ENCODE data around the gene RPL36A.

The RPL36A gene

DNA sequence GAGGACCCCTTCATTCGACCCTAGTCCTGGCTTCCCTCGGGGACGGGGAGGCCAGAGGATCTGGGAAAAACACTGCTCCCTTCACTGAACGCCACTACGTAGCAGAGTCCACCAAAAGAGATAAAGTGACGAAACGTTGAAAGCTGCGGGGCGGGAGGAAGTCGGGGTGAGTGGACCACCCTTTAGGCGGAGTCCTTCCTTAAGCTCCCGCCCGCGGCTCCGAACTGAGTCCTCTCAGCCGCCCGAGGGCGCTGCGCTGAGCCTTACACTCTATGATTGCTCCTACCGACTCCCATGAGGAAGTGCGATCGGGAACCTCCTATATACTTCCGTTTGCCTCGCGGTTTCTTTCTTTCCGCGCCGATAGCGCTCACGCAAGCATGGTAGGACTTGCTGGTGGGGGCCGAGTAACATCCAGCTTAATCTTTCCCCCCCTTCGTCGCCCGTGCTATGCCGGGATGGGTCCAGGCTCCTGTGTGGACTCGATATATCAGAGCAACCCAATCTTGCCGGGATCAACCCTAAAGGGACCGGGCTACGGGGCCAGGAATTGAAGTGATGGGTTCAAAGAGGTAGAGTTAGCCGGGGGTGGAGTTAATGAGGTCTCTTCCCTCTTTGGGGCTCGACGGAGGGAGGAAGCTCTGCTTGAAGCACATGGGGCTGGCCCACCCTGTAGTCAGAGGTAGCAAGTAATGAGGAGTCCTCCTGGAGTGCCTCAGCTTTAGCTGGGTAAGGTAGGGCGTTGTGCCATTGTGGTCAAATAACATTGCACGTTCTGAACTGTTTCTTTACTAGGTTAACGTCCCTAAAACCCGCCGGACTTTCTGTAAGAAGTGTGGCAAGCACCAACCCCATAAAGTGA is at the start of gene RPL36A:
TSS of gene RPL36A (plus strand) at position 348 of the 862 bp plus-strand sequence. CDS start at position 381, 33 bp downstream.
- TF ChIP-seq CTCF (IDR thresholded peaks at IDR 0.05; ENCODE audit: low read length, missing control alignments), result peak; percentile 69
- peak within 1 kb of the TSS; percentile 77 for H3K4me3 ChIP-seq (replicated peaks; ENCODE audit: low read depth, low read length)

DNA sequence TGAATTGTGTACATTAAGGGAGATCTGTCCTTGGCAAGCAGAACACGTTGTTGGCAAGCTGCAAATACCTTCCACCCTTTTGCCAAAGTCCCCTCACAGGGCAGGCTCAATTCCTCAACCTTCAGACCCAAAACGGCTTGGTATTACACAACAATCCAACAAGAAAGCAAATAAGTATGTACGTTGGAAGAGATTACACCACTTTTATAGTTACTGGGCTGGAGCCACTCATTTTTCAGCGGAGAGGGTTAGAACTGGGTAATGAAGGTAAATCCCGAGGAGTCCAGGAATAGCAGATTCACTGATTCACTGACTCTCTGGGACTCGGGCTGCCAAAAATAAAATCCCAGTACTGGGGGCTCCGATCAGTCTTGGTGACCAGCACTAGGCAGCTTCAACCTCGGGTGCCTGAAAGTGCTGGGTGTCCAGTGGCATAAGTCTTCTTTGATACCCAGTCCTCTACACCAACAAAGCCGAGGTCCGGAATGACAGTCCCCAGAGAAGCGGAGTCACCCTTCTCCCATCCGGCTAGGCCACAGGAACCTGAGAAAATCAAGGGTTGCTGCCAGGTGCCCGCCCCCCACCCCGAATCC is 42.9 kb upstream of the RPL36A start:
- no peak for TF ChIP-seq CTCF (IDR thresholded peaks at IDR 0.05; ENCODE audit: low read length, missing control alignments)
- peak overlapping the region; percentile 76 for H3K4me3 ChIP-seq (replicated peaks; ENCODE audit: low read depth, low read length)
- DNase-seq (ENCODE audit: low read depth), result peak; percentile 29

More for the DNA sequence above, at the start of gene RPL36A:
- peak; percentile 92 for DNase-seq (ENCODE audit: low read depth)

- DNase-seq (ENCODE audit: low read depth), result peak; percentile 69
- H3K4me3 ChIP-seq (replicated peaks; ENCODE audit: low read depth, low read length), result peak within 1 kb of the TSS; percentile 76
- no peak for TF ChIP-seq CTCF (IDR thresholded peaks at IDR 0.05; ENCODE audit: low read length, missing control alignments)
Observed at GRCh38 chrX:101348452-101349192, 42.2 kb upstream of the RPL36A start, which contains the start of gene TIMM8A. Gene TIMM8A, minus strand, starts transcription at chrX:101348742. Its CDS starts 78 bp downstream, at chrX:101348664.

- TF ChIP-seq CTCF (IDR thresholded peaks at IDR 0.05; ENCODE audit: low read length, missing control alignments), result no peak
- H3K4me3 ChIP-seq (replicated peaks; ENCODE audit: low read depth, low read length), result peak overlapping the region; percentile 76
- no peak for DNase-seq (ENCODE audit: low read depth)
Observed at GRCh38 chrX:101349193-101349562, 41.6 kb upstream of the RPL36A start.

GRCh38 chrX:101357166-101357795 is 33.5 kb upstream of the RPL36A start:
- no peak overlapping the region for H3K4me3 ChIP-seq (replicated peaks; ENCODE audit: low read depth, low read length)
- peak; percentile 30 for TF ChIP-seq CTCF (IDR thresholded peaks at IDR 0.05; ENCODE audit: low read length, missing control alignments)
- DNase-seq (ENCODE audit: low read depth), result peak; percentile 25

- peak; percentile 9 for DNase-seq (ENCODE audit: low read depth)
- no peak overlapping the region for H3K4me3 ChIP-seq (replicated peaks; ENCODE audit: low read depth, low read length)
- TF ChIP-seq CTCF (IDR thresholded peaks at IDR 0.05; ENCODE audit: low read length, missing control alignments), result no peak
Observed at GRCh38 chrX:101359966-101360365, 30.8 kb upstream of the RPL36A start.
